GM12874 (cell line): ENCODE data around the gene ZIC5.

Experiments used
- CTCF ChIP-seq: IDR thresholded peaks from 2 replicates; pipeline ENCODE4 v1.5.1; 2011; ENCODE audit warnings: low read depth, mild to moderate bottlenecking, control low read depth, low read length, moderate library complexity; ENCODE audit not compliant: insufficient read depth

The ZIC5 gene

GRCh38 chr13:99980824-99981734 lies 9.5 kb upstream of the ZIC5 start:
- no peak for TF ChIP-seq CTCF

GRCh38 chr13:99980201-99980823 lies 8.7 kb upstream of the ZIC5 start:
- no peak for TF ChIP-seq CTCF

- no peak for TF ChIP-seq CTCF
Measured at GRCh38 chr13:99979453-99980200, 8.1 kb upstream of the ZIC5 start.

GRCh38 chr13:99978799-99979452 lies 7.4 kb upstream of the ZIC5 start:
- TF ChIP-seq CTCF = no peak

- TF ChIP-seq CTCF = no peak
Measured at GRCh38 chr13:99977912-99978798, 6.6 kb upstream of the ZIC5 start.

- TF ChIP-seq CTCF = no peak
Measured at GRCh38 chr13:99977334-99977911, 5.9 kb upstream of the ZIC5 start.
